ENCODE data around the gene MSGN1.

- no peak for TF ChIP-seq CTCF (IDR thresholded peaks at IDR 0.05)
- no peak for TF ChIP-seq POLR2A (IDR thresholded peaks at IDR 0.05)
These were observed 30.4 kb downstream of the MSGN1 start for GRCh38 chr2:17846676-17847075.
